SJSA1 (cell line): ENCODE results near the gene OR13H1. TPM values are rescaled to one million over a fixed set of nuclear protein-coding genes. Genes with fewer than 3 reads are reported as not detected.
"Not testable (repeated sequence)": the region's sequence is repeated elsewhere in the genome, so short reads cannot be mapped to it uniquely, and the experiment has no call there.

ENCODE experiments used
- DNase-seq, 2 experiments: peaks; one replicate each; pipeline ENCODE4 v3.0.0-alpha.2; 2015 to 2020; ENCODE audit warnings: low spot score in 2 of 2, low read depth in 1 of 2
- H3K27ac ChIP-seq: fragments of 250-450 bp; sonication (Bioruptor Pico); 2 replicates; pipeline ENCODE4 v1.5.1; 2020; ENCODE audit warnings: mild to moderate bottlenecking, moderate library complexity
- H3K27me3 ChIP-seq: fragments of 250-450 bp; sonication (Bioruptor Pico); replicated peaks from 2 replicates; pipeline ENCODE4 v1.5.1; 2020; ENCODE audit warnings: mild to moderate bottlenecking, moderate library complexity
- H3K36me3 ChIP-seq: fragments of 250-450 bp; sonication (Bioruptor Pico); 2 replicates; pipeline ENCODE4 v1.5.1; 2020; ENCODE audit warnings: mild to moderate bottlenecking
- H3K4me1 ChIP-seq: fragments of 250-450 bp; sonication (Bioruptor Pico); replicated peaks from 2 replicates; pipeline ENCODE4 v1.6.1; 2021; ENCODE audit warnings: mild to moderate bottlenecking
- H3K4me3 ChIP-seq: fragments of 250-450 bp; sonication (Bioruptor Pico); 2 replicates; pipeline ENCODE4 v1.5.1; 2020; ENCODE audit warnings: mild to moderate bottlenecking
- H3K9me3 ChIP-seq: fragments of 250-450 bp; sonication (Bioruptor Pico); replicated peaks from 2 replicates; pipeline ENCODE4 v1.5.1; 2020; ENCODE audit warnings: mild to moderate bottlenecking
- total RNA-seq: library from RNA; depleted of rRNA; stranded (reverse); fragments of >200 nt; shearing (Covaris generic); gene quantifications from 2 replicates; pipeline ENCODE4 v1.2.3, GENCODE V29; 2014; rRNA removed

The OR13H1 gene, protein sequence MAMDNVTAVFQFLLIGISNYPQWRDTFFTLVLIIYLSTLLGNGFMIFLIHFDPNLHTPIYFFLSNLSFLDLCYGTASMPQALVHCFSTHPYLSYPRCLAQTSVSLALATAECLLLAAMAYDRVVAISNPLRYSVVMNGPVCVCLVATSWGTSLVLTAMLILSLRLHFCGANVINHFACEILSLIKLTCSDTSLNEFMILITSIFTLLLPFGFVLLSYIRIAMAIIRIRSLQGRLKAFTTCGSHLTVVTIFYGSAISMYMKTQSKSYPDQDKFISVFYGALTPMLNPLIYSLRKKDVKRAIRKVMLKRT
- not detected in 2 replicates for total RNA-seq

DNA sequence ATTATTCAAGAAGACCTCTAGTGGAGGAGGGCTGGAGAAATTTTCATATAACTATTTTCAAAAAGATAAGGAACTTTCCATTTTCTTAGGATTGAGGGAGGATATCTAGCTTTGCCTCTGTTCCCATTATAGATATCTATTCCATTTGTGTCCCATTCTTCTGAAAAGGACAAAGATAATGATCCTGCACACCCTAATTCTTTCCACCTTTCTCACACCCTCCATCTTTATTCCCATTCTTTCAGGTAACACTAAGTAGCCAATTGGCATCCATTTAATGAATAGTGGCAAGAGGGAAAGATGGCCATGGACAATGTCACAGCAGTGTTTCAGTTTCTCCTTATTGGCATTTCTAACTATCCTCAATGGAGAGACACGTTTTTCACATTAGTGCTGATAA lies at the start of gene OR13H1:
TSS of gene OR13H1 (plus strand) at position 301 of the 400 bp plus-strand sequence. CDS start at position 301, 0 bp downstream.
- no peak within 1 kb of the TSS for H3K27ac ChIP-seq
- no peaks in the 10 kb centered on the region for H3K9me3 ChIP-seq
- H3K27me3 ChIP-seq, result no peaks in the 10 kb centered on the region
- H3K4me1 ChIP-seq, result no peaks in the 10 kb centered on the region
- H3K4me3 ChIP-seq, result no peak within 1 kb of the TSS
- DNase-seq, result no peak
- H3K36me3 ChIP-seq, result no peaks in the 10 kb centered on the region

- H3K36me3 ChIP-seq, H3K27me3 ChIP-seq, H3K9me3 ChIP-seq, H3K4me3 ChIP-seq, DNase-seq, H3K4me1 ChIP-seq, H3K27ac ChIP-seq: not testable (repeated sequence)
Observed at GRCh38 chrX:131501556-131501955, 42.3 kb upstream of the OR13H1 start.

GRCh38 chrX:131513159-131513914 lies 30.5 kb upstream of the OR13H1 start:
- H3K36me3 ChIP-seq, result no peaks in the 10 kb centered on the region
- H3K4me3 ChIP-seq, result no peak overlapping the region
- no peak for DNase-seq
- no peaks in the 10 kb centered on the region for H3K4me1 ChIP-seq
- no peak overlapping the region for H3K27ac ChIP-seq
- H3K9me3 ChIP-seq, result no peaks in the 10 kb centered on the region
- no peaks in the 10 kb centered on the region for H3K27me3 ChIP-seq

DNA sequence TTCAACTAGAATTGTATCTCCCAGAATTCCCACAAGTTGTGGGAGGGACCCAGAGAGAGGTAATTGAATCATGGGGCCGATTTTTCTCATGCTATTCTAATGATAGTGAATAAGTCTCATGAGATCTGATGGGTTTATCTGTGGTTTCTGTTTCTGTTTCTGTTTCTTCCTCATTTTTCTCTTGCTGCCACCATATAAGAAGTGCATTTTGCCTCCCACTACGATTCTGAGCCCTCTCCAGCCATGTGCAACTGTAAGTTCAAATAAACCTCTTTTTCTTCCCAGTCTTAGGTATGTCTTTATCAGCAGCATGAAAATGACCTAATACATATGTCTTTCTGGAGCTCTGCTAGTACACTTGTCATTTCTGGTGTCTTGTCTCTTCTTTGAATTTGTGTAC lies 22.1 kb upstream of the OR13H1 start:
- Histone ChIP-seq H3K4me3 (no peak overlapping the region), H3K4me1 (no peaks in the 10 kb centered on the region), H3K27me3 (no peaks in the 10 kb centered on the region), H3K27ac (no peak overlapping the region), H3K36me3 (no peaks in the 10 kb centered on the region), H3K9me3 (no peaks in the 10 kb centered on the region)
- no peak for DNase-seq

GRCh38 chrX:131544218-131544617 lies 344 bp downstream of the OR13H1 start:
- H3K4me1 ChIP-seq, result no peaks in the 10 kb centered on the region
- no peak for DNase-seq
- H3K9me3 ChIP-seq, result no peaks in the 10 kb centered on the region
- no peak overlapping the region for H3K4me3 ChIP-seq
- H3K36me3 ChIP-seq, result no peaks in the 10 kb centered on the region
- H3K27me3 ChIP-seq, result no peaks in the 10 kb centered on the region
- no peak overlapping the region for H3K27ac ChIP-seq

GRCh38 chrX:131549011-131549410 lies 5.1 kb downstream of the OR13H1 start:
- no peaks in the 10 kb centered on the region for H3K4me1 ChIP-seq
- DNase-seq, result no peak
- H3K27ac ChIP-seq, result no peak overlapping the region
- no peaks in the 10 kb centered on the region for H3K27me3 ChIP-seq
- no peaks in the 10 kb centered on the region for H3K36me3 ChIP-seq
- H3K9me3 ChIP-seq, result no peaks in the 10 kb centered on the region
- H3K4me3 ChIP-seq, result no peak overlapping the region

DNA sequence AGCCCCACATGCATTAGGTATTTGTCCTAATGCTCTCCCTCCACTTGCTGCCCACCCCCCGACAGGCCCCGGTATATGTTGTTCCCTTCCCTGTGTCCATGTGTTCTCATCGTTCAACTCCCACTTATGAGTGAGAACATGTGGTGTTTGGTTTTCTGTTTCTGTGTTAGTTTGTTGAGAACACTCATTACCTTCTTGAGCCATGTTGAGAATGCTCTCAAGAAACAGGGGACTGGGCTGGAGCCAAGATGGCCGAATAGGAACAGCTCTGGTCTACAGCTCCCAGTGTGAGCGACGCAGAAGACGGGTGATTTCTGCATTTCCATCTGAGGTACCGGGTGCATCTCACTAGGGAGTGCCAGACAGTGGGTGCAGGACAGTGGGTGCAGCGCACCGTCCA lies 8.6 kb downstream of the OR13H1 start:
- not testable (repeated sequence) for H3K36me3 ChIP-seq, H3K9me3 ChIP-seq, H3K27me3 ChIP-seq, DNase-seq, H3K27ac ChIP-seq, H3K4me1 ChIP-seq, H3K4me3 ChIP-seq

- no peak overlapping the region for H3K27ac ChIP-seq
- no peaks in the 10 kb centered on the region for H3K36me3 ChIP-seq
- no peak overlapping the region for H3K4me3 ChIP-seq
- no peaks in the 10 kb centered on the region for H3K4me1 ChIP-seq
- DNase-seq, result no peak
- no peaks in the 10 kb centered on the region for H3K27me3 ChIP-seq
- H3K9me3 ChIP-seq, result no peaks in the 10 kb centered on the region
Observed at GRCh38 chrX:131558562-131558961, 14.7 kb downstream of the OR13H1 start.

DNA sequence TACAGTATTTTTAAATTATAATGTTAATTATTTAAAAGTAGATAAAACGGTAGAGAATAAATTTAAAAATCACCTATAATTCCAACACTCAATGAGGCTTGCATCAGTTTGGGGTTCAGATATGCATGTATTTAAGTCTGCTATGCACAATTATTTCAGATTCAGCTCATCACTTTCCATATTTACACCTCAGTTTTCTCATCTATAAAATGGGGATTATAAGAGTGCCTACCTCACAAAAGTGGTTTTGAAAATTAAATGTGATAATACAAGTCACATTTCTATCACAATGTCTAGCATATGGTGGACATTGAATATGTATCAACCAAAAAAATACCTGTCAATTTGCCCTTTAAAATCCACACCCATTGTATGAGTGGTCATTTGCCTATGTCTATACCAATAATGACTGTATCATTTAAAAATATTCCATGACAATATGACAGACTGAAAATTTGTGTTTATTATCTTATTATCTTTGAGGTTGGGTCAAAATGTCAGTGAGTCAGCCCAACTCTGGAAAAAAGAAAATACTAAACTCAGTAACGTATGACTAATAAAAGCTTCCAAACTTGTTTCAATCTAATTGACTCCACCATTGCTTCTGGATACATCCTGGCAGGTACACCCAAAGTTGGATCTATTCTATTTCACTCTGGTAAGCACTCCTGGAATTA lies 20.8 kb downstream of the OR13H1 start:
- Histone ChIP-seq H3K27ac (no peak overlapping the region), H3K9me3 (no peaks in the 10 kb centered on the region), H3K4me3 (no peak overlapping the region), H3K4me1 (no peaks in the 10 kb centered on the region), H3K36me3 (no peaks in the 10 kb centered on the region), H3K27me3 (no peaks in the 10 kb centered on the region)
- no peak for DNase-seq

DNA sequence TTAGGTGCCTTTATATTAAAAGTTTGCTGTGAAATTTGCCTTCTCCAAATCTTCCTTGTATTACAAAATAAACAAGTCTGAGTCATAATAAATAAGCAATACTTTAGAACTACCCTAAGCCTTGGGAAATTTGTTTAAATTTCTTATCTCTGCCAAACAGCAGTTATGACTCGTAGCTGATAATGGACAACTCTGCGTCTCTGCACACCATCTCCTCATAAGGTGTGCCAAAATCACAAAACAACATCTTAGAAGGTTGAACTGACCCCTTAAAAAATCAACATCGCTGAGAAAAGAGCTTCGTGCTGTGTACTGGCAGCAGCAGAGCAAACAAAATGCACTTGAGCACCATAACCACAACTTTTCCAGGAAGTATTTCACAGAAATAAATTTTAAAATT lies 22.0 kb downstream of the OR13H1 start:
- Histone ChIP-seq H3K4me3 (no peak overlapping the region), H3K4me1 (no peaks in the 10 kb centered on the region), H3K36me3 (no peaks in the 10 kb centered on the region), H3K9me3 (no peaks in the 10 kb centered on the region), H3K27me3 (no peaks in the 10 kb centered on the region), H3K27ac (no peak overlapping the region)
- no peak for DNase-seq

DNA sequence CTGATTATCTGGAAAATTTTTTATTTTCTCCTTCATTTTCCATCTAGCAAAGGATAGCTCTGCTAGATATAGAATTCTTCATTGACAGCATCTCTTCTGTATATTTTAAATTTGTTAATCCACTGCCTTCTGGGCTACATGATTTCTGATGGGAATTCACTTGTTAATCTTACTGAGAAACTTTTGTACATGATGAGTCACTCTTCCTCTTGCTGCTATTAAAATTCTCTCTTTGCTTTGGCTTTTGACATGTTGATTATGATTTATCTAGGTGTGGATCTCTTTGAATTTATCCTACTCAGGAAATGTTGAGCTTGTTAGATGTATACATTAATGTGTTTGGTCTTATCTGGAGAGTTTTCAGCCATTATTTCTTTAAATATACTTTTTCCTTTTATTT lies 27.5 kb downstream of the OR13H1 start:
- H3K9me3 ChIP-seq, result no peaks in the 10 kb centered on the region
- DNase-seq, result no peak
- no peaks in the 10 kb centered on the region for H3K36me3 ChIP-seq
- H3K27ac ChIP-seq, result no peak overlapping the region
- no peaks in the 10 kb centered on the region for H3K4me1 ChIP-seq
- no peak overlapping the region for H3K4me3 ChIP-seq
- no peaks in the 10 kb centered on the region for H3K27me3 ChIP-seq

DNA sequence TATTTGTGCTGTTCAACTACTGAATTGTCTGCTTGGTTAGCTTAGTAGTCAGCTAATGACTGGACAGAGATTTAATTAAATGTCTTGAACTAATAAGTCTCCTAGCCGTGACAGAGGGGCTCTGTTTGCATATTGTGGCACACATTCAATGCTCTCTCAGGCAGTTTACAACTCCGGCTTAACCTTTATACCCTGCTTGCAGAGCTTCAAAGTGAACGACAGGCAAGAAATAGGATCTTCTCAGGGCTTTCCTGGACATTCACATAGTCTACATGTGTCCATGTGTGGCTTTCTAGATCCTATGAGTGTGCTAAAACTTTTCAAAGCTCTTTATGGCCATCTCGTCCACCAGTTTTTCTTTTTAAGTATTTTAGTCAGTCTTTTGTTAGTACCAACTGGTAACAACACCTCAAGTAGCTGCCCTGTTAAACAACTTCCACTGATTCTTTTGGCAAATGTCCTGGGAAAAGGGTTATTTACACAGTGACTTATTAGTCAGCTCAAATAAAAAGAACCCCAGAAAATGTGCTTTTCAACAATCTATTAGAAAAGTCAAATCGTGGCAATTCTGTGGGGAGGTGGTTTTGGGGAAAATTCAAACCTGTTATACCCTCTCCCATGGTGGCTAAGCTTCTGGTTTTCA lies 28.6 kb downstream of the OR13H1 start:
- H3K36me3 ChIP-seq, result no peaks in the 10 kb centered on the region
- no peak overlapping the region for H3K4me3 ChIP-seq
- no peaks in the 10 kb centered on the region for H3K27me3 ChIP-seq
- no peak for DNase-seq
- no peaks in the 10 kb centered on the region for H3K4me1 ChIP-seq
- H3K27ac ChIP-seq, result no peak overlapping the region
- H3K9me3 ChIP-seq, result no peaks in the 10 kb centered on the region

DNA sequence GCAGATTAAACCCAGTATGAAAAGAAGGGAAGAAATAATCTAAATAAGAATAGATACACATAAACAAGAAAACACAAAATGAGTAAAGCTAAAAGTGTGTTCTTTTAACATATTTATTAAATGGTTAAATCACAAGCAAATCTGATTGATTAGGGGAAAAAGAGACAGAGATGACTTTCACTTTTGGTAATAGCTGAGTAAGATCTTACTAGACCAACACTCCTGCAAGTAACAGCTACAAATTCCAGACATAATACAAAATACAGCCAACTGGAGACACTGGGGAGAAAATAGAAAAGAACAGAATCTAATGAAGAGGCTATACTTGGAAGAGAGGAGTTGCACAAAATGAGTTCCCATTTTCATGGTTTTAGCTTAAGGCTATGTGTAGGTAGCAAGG lies 33.5 kb downstream of the OR13H1 start:
- no peaks in the 10 kb centered on the region for H3K27me3 ChIP-seq
- no peak overlapping the region for H3K4me3 ChIP-seq
- no peak for DNase-seq
- H3K36me3 ChIP-seq, result no peaks in the 10 kb centered on the region
- no peaks in the 10 kb centered on the region for H3K9me3 ChIP-seq
- no peak overlapping the region for H3K27ac ChIP-seq
- H3K4me1 ChIP-seq, result no peaks in the 10 kb centered on the region
